ENCODE measurements around the gene ZFP69.

Gene ZFP69

GRCh38 chr1:40476924-40477677 lies at the start of gene ZFP69:
Gene ZFP69, plus strand, starts transcription at chr1:40477290. Its CDS starts 2,072 bp downstream, at chr1:40479362.
- H3K4me1 ChIP-seq (ENCODE audit: control insufficient read depth, insufficient read depth, low read length), result no peaks in the 10 kb centered on the region
- no peaks in the 10 kb centered on the region for H3K27me3 ChIP-seq (ENCODE audit: control insufficient read depth, insufficient read depth, low read length)
- H3K4me3 ChIP-seq (ENCODE audit: low read length), result peak within 1 kb of the TSS; percentile 71
- no peaks in the 10 kb centered on the region for H3K36me3 ChIP-seq (ENCODE audit: control insufficient read depth, insufficient read depth, low read length)
- H3K9ac ChIP-seq (ENCODE audit: low read length), result peak within 1 kb of the TSS; percentile 83
- H3K9me3 ChIP-seq (ENCODE audit: control insufficient read depth, low read length), result no peaks in the 10 kb centered on the region

GRCh38 chr1:40431385-40431784 lies 45.7 kb upstream of the ZFP69 start:
- Histone ChIP-seq H3K4me1 (ENCODE audit: control insufficient read depth, insufficient read depth, low read length) (no peaks in the 10 kb centered on the region), H3K27me3 (ENCODE audit: control insufficient read depth, insufficient read depth, low read length) (no peaks in the 10 kb centered on the region), H3K9me3 (ENCODE audit: control insufficient read depth, low read length) (no peaks in the 10 kb centered on the region), H3K4me3 (ENCODE audit: low read length) (no peak overlapping the region), H3K9ac (ENCODE audit: low read length) (no peak overlapping the region), H3K36me3 (ENCODE audit: control insufficient read depth, insufficient read depth, low read length) (no peaks in the 10 kb centered on the region)

GRCh38 chr1:40432644-40433390 lies 44.3 kb upstream of the ZFP69 start:
- Histone ChIP-seq H3K9ac (ENCODE audit: low read length) (no peak overlapping the region), H3K36me3 (ENCODE audit: control insufficient read depth, insufficient read depth, low read length) (no peaks in the 10 kb centered on the region), H3K9me3 (ENCODE audit: control insufficient read depth, low read length) (no peaks in the 10 kb centered on the region), H3K4me3 (ENCODE audit: low read length) (no peak overlapping the region), H3K4me1 (ENCODE audit: control insufficient read depth, insufficient read depth, low read length) (no peaks in the 10 kb centered on the region), H3K27me3 (ENCODE audit: control insufficient read depth, insufficient read depth, low read length) (no peaks in the 10 kb centered on the region)

- Histone ChIP-seq H3K9ac (ENCODE audit: low read length) (no peak overlapping the region), H3K9me3 (ENCODE audit: control insufficient read depth, low read length) (no peaks in the 10 kb centered on the region), H3K27me3 (ENCODE audit: control insufficient read depth, insufficient read depth, low read length) (no peaks in the 10 kb centered on the region), H3K4me1 (ENCODE audit: control insufficient read depth, insufficient read depth, low read length) (no peaks in the 10 kb centered on the region), H3K4me3 (ENCODE audit: low read length) (no peak overlapping the region), H3K36me3 (ENCODE audit: control insufficient read depth, insufficient read depth, low read length) (no peaks in the 10 kb centered on the region)
Observed at GRCh38 chr1:40435471-40435870, 41.6 kb upstream of the ZFP69 start.

DNA sequence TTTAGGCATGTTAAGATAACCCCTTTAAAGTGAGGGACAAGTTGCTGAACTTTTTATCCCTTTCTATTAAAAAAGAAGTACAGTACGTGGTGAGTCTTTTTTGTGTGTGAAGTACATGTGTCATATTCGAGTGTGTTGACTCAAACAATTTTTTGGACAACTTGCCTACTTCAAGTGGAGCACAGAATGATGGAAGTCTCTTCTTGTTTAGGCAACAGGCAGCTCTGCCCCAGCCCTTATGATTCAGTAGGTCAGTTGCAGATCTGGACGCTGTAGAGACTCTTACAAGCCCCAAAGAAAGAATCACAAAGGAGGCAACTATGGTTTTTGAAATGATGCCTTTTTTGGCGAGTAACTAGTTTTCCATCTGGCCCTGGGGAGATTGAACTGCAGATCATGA lies 41.2 kb upstream of the ZFP69 start:
- no peak overlapping the region for H3K9ac ChIP-seq (ENCODE audit: low read length)
- no peaks in the 10 kb centered on the region for H3K27me3 ChIP-seq (ENCODE audit: control insufficient read depth, insufficient read depth, low read length)
- H3K4me1 ChIP-seq (ENCODE audit: control insufficient read depth, insufficient read depth, low read length), result no peaks in the 10 kb centered on the region
- H3K36me3 ChIP-seq (ENCODE audit: control insufficient read depth, insufficient read depth, low read length), result no peaks in the 10 kb centered on the region
- H3K9me3 ChIP-seq (ENCODE audit: control insufficient read depth, low read length), result no peaks in the 10 kb centered on the region
- no peak overlapping the region for H3K4me3 ChIP-seq (ENCODE audit: low read length)

DNA sequence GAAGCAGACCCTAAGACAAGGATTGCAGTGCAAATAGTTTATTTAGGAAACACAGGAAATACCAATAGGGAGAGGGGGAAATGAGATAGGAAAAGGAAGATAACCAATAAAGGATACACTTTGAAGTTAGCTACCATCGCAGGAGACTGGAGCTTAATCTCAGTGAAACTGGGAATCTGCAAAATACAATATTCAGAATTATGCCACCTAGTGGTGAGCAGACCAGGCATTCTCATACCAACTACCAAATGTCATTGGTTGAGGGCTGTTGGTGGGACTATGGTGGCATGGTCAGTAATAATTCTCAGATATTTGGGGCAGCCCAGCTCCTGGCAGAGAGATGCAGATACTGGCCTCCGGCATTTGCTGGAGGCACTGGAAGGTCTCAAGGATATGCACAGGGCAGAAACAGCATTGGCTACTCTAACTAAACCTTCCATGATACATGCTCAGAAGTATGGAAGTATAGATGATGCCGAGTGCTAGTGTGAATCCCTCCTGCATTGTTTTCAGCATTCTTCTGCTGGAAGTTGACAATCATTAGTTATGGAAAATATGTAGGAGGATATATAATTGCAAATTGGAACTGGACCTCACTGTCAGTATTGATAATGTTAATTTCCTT lies 38.6 kb upstream of the ZFP69 start:
- H3K27me3 ChIP-seq (ENCODE audit: control insufficient read depth, insufficient read depth, low read length), result no peaks in the 10 kb centered on the region

DNA sequence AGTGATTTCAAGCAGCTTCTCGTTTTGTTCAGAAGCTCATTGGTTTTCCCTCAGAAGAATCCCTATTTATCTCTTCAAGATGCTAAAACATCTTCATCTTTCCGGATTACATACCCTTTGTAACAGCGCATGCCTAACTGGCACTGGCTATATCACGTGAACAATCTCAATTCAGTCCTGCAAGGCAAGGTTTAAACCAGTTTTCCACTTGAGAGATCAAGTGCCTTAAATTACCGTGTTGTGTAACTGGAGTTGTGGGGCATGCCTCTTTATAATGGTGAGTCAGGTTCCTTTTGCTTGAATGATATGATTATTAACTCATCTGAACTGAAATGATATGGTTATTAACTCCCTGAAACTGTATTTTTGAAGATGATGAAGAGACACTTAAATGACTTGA lies 37.8 kb upstream of the ZFP69 start:
- Histone ChIP-seq H3K4me1 (ENCODE audit: control insufficient read depth, insufficient read depth, low read length) (no peaks in the 10 kb centered on the region), H3K27me3 (ENCODE audit: control insufficient read depth, insufficient read depth, low read length) (no peaks in the 10 kb centered on the region), H3K9ac (ENCODE audit: low read length) (no peak overlapping the region), H3K9me3 (ENCODE audit: control insufficient read depth, low read length) (no peaks in the 10 kb centered on the region), H3K4me3 (ENCODE audit: low read length) (no peak overlapping the region), H3K36me3 (ENCODE audit: control insufficient read depth, insufficient read depth, low read length) (no peaks in the 10 kb centered on the region)

More for the DNA sequence above, 38.6 kb upstream of the ZFP69 start:
- Histone ChIP-seq H3K9me3 (ENCODE audit: control insufficient read depth, low read length) (no peaks in the 10 kb centered on the region), H3K4me3 (ENCODE audit: low read length) (no peak overlapping the region), H3K9ac (ENCODE audit: low read length) (no peak overlapping the region), H3K36me3 (ENCODE audit: control insufficient read depth, insufficient read depth, low read length) (no peaks in the 10 kb centered on the region), H3K4me1 (ENCODE audit: control insufficient read depth, insufficient read depth, low read length) (no peaks in the 10 kb centered on the region)

DNA sequence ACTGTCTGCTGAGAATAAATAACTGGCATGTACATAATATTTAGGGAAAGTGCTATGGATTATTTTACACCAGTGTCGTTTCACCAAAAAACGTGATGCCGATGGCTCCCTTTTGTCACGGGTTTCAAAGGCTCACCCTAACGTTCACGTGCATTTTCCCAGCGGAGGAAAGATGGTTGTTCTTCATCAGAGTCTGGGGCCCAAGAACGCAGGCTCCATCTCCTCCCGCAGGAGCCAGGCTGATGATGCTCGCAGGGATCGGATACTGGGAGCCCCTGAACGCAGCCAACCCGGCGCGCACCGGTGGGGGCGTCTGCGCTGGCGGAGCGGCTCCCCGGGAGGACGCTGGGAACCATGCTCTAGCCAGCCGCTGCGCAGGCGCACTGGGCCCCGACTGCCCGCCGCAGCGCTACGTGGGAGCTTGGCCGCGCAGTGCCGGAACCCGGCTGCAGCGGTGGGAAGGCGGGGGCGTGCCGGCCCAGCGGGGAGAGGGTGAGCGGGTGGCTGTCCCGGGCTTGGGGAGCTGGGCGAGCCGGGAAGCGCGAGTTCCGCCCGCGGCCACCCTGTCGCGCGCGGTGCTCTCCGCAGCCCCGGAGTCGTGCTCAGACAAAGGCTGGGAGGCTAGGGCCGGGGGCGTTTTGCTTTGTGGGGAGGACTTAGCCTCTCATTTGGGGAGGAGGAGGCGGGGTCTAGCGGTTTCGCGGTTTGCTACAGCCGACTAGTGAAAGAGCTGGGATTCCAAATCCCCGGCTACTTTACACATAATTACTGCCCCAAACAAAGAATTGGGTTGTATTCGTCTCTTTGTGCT lies 27.2 kb upstream of the ZFP69 start, which contains the start of gene ZFP69B:
ZFP69B (plus strand) TSS at position 793 of the 811 bp plus-strand sequence. CDS start 486 bp downstream, outside the sequence.
- H3K9me3 ChIP-seq (ENCODE audit: control insufficient read depth, low read length), result no peaks in the 10 kb centered on the region
- H3K4me1 ChIP-seq (ENCODE audit: control insufficient read depth, insufficient read depth, low read length), result no peaks in the 10 kb centered on the region
- H3K27me3 ChIP-seq (ENCODE audit: control insufficient read depth, insufficient read depth, low read length), result no peaks in the 10 kb centered on the region
- peak within 1 kb of the TSS; percentile 62 for H3K4me3 ChIP-seq (ENCODE audit: low read length)
- no peaks in the 10 kb centered on the region for H3K36me3 ChIP-seq (ENCODE audit: control insufficient read depth, insufficient read depth, low read length)
- peak within 1 kb of the TSS; percentile 60 for H3K9ac ChIP-seq (ENCODE audit: low read length)

- Histone ChIP-seq H3K36me3 (ENCODE audit: control insufficient read depth, insufficient read depth, low read length) (no peaks in the 10 kb centered on the region), H3K9ac (ENCODE audit: low read length) (peak overlapping the region; percentile 60), H3K4me3 (ENCODE audit: low read length) (peak overlapping the region; percentile 62), H3K27me3 (ENCODE audit: control insufficient read depth, insufficient read depth, low read length) (no peaks in the 10 kb centered on the region), H3K9me3 (ENCODE audit: control insufficient read depth, low read length) (no peaks in the 10 kb centered on the region), H3K4me1 (ENCODE audit: control insufficient read depth, insufficient read depth, low read length) (no peaks in the 10 kb centered on the region)
Observed at GRCh38 chr1:40450495-40451237, 26.4 kb upstream of the ZFP69 start.

DNA sequence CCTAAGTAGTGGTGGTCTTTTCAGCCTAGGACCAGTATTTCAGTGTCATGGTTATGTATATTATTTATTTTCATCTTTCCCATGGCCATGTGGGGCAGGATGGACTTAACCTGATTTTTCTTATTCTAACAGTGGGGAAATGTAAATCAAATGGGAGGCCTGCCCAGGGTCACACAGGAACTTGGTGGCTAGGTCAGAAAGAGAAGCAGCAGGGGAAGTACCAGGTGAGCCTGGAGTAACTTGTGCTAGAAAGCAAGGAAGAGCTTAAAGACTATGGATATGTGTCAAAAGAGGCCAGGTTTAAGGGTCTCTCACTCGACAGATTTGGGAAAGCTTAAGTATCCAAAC lies 25.9 kb upstream of the ZFP69 start:
- Histone ChIP-seq H3K9ac (ENCODE audit: low read length) (no peak overlapping the region), H3K36me3 (ENCODE audit: control insufficient read depth, insufficient read depth, low read length) (no peaks in the 10 kb centered on the region), H3K4me1 (ENCODE audit: control insufficient read depth, insufficient read depth, low read length) (no peaks in the 10 kb centered on the region), H3K9me3 (ENCODE audit: control insufficient read depth, low read length) (no peaks in the 10 kb centered on the region), H3K4me3 (ENCODE audit: low read length) (peak overlapping the region; percentile 62), H3K27me3 (ENCODE audit: control insufficient read depth, insufficient read depth, low read length) (no peaks in the 10 kb centered on the region)

GRCh38 chr1:40454873-40455272 lies 22.2 kb upstream of the ZFP69 start:
- Histone ChIP-seq H3K27me3 (ENCODE audit: control insufficient read depth, insufficient read depth, low read length) (no peaks in the 10 kb centered on the region), H3K9ac (ENCODE audit: low read length) (no peak overlapping the region), H3K4me1 (ENCODE audit: control insufficient read depth, insufficient read depth, low read length) (no peaks in the 10 kb centered on the region), H3K9me3 (ENCODE audit: control insufficient read depth, low read length) (peaks cover 6% of the 10 kb centered on the region), H3K36me3 (ENCODE audit: control insufficient read depth, insufficient read depth, low read length) (no peaks in the 10 kb centered on the region), H3K4me3 (ENCODE audit: low read length) (no peak overlapping the region)

Measured in mucosa of stomach (tissue), 1 donor.